HPDE6-E6E7 (cell line): ENCODE data around the gene DAZAP1.

Source experiments
- DNase-seq: peaks from one replicate; pipeline ENCODE4 v3.0.0; 2011; ENCODE audit warnings: missing footprints; ENCODE audit errors: extremely low spot score

The DAZAP1 gene

DNA sequence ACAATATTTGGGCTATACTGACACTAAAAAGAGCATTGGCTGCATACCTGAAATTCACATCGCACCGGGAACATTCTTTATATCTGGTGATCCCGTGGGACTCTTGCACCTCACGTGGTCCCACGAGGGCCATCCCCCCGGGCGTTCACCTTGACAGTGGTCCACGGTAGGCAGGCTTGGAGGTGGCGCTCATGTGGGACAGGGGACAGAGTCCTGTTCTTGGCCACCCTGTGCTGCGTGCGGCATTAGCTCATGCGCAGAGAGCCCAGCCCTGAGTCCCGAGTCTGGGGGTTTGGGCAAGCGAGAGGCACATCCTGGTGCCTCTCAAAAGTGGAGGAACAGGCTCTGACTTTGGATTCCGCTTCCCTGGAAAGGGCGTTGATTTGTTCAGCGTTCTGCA is 13.5 kb upstream of the DAZAP1 start:
- DNase-seq, result no peak

DNA sequence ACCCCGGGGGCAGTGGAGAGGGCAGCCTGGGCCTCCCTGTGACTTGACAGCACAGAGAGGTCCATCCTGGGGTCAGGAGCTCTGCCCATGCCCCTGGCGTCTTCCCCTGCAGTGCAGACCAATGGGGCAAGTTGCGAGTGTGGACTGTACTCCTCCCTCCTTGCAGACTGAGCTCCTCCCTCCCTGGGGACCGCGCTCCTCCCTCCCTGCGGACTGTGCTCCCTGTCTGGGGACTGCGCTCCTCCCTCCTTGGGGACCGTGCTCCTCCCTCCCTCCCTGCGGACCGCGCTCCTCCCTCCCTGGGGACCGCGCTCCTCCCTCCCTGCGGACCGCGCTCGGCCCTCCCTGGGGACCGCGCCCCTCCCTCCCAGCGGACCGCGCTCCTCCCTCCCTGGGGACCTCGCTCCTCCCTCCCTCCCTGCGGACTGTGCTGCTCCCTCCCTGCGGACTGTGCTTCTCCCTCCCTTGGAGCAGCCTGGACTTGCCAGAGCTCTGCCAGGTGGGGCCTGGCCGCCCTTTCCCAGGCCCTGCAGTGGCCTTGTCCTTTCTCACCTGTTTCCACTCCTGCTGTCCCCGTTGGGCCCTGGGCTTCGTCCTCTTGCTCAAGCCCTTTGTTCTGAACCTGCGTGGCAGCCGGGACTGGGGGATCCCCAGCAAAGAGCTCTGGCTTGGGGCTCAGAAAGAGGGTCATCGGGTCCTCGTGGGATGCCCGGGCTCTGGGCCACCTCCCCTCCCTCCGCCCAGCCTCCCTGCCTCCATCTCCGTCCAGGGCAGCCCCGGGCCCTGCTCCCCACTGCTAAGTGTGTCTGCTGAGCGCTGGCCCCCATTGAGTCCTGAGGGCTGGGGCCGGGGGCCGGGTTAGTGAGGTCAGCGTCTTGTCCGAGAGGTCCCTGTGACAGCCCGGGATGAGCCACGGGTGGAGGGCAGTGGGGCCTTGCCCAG is 12.9 kb upstream of the DAZAP1 start:
- no peak for DNase-seq

- DNase-seq, result no peak
These were observed 12.0 kb upstream of the DAZAP1 start for GRCh38 chr19:1395194-1396018.

DNA sequence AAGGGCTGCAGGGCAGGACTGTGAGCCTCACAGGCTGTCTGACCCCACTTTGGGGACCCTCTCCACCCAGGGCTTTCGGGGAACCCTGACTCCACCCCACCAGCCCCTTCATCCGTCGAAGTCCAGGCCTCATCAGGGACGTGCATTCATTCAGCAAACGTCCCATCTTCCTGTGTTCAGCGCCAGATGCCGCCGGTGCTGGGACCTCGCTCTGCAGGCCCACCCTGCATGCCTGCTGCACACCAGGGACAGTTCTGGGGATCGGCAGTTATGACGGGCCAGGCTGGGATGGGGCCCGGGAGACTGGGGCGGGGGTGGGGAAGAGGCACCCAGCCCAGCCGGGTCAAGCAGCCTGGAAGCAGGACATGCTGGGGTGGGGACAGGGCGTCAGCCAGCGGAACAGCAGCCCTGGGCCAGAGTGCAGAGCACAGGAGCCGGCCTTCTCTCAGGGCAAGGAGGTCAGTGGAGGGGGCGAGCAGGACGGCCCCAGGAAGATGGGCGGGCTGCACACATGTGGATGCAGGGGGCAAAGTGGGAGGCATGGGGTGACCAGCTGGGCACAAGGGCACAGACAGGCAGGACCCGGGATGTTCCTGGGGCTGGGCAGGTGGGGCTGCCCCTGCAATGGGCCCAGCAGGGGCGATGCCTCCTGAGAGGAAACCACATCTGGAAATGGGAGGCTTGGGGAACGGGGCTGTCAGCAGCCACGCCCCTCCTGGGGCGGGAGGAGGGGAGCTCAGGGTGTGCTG is 11.2 kb upstream of the DAZAP1 start:
- DNase-seq, result no peak

DNA sequence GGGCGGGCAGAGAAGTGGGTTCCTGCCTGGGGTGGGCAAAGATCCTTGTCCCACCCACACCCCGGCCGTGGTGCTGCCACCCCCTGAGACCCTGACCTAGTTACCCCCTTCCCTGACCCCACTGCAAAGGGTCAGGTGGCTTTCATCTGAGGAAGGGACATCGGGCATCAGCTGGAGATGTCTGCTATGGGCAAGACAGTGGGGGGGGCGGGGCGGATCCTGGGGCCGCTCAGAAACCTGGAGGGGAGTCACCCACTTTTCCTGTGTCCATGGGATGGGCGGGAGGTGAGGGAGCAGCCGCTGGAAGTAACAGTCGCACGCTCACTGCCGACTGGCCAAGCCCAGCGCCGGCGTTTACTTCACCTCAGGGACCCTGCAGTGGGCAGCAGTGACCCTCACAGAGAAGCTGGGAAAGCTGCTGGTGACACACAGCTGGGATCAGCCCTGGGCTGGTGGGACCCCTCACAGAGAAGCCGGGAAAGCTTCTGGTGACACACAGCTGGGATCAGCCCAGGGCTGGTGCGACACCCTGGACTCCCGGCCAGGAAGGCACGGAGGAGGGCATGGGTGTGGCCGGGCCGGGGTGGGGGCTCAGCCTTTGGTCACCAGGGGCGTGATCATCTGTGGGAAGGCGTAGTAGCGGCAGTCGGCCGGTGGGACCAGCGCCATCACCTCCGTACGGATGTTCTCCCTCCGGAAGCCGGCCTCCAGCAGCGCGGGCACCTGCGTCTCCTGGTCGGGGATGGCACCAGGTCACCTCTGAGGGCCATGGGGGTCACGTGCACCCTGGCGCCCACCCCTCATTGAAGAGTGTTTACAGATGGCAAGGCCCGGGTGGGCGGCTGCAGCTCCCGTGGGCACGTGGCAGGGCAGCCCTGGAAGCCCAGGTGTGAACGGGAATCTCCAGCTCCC is 10.4 kb upstream of the DAZAP1 start:
- DNase-seq, result no peak

DNA sequence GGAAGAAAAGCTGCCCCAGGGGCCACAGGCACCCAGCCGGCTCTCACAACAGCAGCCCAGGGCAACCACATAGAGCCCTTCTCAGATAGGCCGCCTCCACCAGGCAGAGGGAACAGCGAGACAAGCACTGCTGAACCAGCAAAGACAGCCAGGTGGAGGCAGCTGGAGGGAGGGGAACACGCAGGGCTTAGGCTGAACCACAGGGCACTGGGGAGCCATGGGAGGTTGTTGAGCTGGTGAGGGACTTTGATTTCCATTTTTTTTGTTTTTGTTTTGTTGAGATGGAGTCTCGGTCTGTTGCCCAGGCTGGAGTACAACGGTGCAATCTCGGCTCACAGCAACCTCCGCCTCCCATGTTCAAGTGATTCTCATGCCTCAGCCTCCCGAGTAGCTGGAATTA is 9.5 kb upstream of the DAZAP1 start:
- DNase-seq, result no peak

DNA sequence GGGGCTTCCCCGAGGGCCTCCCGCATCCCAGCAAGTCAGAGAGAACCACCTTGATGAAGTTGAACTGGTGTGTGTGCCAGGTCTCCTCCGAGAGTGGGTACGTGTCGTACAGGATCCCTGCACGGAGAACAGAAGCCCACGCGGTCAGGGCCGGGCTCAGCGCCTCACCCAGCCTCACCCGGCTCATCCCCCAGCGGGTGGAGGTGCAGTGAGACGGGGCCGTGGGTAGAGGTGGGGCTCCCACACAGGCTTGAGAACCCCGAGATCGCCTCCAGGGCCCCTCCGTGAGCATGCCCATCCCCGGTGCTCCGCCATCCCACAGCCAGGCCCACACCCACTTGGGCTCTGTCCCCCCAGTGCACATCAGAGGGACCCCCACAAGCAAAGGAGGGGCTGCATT is 8.3 kb upstream of the DAZAP1 start:
- no peak for DNase-seq

- DNase-seq, result no peak
These were observed 7.6 kb upstream of the DAZAP1 start for GRCh38 chr19:1399745-1400144.

DNA sequence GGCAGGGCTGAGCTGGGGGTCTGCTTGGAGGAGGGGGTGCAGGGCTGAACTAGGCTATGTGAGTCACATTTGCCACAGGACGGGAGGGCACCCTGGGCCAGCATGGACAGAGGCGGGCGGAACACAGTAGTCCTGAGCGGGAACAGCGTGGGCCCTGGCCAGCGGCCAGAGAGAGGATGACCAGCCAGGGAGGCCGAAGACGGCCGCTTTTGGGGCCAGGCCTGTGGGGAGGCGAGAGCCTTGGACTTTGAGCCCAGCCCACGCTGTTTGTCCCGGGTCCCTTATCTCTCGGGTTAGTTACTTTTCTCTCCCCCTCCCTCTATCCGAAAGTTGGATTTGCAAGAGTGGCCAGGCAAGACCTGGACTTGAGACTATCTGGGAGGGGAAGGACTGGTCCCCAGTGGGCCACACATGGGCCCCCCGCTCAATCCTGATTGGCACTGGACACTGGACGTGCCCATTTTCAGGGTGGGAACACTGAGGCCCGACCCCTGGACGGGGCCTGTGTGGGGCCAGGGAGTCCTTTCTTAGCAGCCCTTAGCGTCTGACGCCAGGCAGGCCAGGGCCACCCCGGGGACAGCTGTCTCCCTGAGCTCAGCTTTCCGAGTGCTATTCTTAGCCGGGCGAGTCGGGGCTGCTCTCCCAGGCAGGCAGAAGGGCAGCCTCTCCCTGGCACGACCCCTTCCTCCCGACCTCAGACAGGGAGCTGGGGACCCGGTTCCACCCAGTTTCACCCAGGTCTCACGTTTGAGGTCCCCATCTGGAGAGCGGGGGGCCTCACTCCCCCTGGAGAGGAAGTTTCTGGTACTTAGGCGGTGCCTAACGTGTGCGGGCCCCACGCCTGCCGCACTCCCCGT is 6.9 kb upstream of the DAZAP1 start:
- DNase-seq, result no peak

DNA sequence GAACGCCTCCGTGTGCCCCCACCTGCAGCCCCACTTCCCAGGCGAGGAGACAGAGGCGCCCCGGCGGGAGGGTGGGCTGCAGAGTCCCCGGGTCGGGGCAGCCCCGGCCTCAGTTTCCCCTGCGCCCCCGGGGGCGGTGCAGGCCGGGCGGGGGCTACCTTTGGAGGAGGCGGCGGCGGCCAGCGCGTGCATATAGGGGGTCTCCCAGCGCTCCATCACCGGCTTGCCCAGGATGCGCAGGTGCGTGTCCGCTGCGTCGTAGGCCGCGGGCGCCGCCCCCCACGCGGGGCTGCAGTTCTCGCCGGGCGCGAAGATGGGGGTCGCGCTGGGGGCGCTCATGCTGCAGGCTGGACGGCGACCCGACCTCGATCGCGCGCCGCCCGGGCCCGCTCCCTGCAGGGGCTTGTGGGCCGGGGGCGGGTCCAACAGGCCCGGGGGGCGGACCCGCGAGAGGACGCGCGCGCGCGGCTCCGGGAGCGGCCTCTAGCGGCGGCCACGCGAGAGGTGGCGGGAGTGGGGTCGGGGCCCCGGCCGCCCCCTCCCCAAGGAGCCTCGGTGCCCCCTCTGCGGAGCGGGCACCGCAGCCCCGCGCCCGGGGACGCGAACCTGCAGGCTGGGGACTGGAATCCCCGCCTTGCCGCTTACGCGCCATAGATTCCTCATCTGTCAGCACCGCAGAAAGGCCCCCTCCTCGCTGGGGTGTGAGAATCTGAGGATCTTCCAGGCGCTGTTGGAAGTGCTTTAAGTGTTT is 6.1 kb upstream of the DAZAP1 start, which contains the start of gene GAMT:
TSS of gene GAMT (minus strand) at position 405 of the 751 bp plus-strand sequence. CDS start at position 339, 66 bp downstream.
- DNase-seq, result no peak

- DNase-seq, result no peak
These were observed 5.5 kb upstream of the DAZAP1 start for GRCh38 chr19:1401889-1402217.

GRCh38 chr19:1402411-1403070 is 4.8 kb upstream of the DAZAP1 start:
- DNase-seq, result peak; percentile 78

GRCh38 chr19:1406774-1407527 is 435 bp upstream of the DAZAP1 start:
- DNase-seq, result peak; percentile 72

- DNase-seq, result no peak
These were observed 1.2 kb downstream of the DAZAP1 start for GRCh38 chr19:1408300-1409203.

DNA sequence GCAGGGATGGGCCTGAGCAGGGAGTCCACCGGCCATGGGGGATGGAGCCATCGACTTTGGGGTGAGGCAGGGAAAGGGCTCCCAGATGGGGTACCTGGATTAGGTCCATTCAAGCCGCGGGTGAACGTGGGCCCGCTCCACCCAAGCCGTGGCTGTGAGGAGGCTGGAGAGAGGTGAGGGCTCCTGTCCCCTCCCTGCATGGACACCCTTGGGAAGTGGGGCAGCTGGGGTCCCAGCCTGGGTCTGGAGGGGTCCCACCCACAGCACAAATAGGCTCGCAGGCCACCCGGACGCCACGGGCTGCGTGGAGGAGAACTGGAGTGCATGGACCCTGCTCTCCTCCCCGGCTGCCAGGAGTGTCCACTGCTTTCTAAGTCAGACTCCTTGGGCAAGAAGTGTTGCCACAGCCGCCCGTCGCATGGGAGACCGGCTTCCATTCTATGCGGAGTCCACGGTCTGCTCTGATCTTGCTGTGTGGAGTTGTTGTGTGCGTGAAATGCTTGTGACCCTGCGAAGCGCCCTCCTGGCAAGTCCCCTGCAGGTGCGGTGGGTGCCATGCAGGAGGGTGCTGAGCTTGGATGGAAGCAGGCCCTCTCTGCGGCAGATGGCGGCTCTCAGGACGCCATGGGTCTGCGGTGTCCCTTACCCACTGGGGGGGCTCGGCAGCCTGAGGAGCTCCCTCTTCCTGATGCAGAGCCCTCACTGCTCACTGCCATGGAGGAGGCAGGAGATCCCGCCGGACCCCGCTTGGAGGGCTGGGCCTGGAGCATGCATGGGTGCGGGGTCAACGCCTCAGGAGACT is 2.0 kb downstream of the DAZAP1 start:
- DNase-seq, result no peak

DNA sequence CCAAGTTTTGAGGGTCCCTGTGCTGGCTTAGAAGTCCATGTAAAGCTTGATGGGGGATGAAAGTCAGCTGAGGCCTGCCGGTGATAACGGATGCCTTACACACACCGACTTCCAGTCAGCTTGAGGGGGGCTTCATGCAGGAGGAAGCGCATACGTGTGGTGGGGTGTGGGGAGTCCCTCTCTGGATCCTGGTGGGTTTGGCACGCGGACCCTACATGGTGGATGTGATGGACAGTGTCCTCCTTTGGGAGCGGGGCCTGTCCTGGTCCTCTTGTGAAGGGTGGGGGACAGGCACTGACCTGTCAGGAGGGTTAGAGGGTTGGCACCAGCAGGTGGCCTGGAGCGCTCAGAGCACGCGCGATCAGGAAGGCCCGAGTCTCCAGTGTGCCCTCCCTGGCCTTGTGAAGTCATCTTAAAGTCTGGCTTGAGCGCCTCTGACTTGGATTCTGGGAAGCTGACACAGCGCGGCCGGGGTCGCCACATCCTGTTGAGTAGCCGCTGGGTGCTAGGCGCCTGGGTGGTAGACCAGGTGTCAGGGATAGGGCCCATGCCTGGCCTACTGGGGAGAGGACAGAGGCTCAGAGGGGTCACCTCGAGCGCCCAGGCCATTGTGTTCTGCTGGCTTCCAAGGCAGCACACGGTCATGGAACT is 2.9 kb downstream of the DAZAP1 start:
- DNase-seq, result no peak
